K562 (cell line): ENCODE measurements around the gene GPN3. TPM values are rescaled to one million over a fixed set of nuclear protein-coding genes. Genes with fewer than 3 reads are reported as not detected.

Experiments used
- CC2D1A ChIP-seq: fragments of 450-650 bp; IDR thresholded peaks from 2 replicates; pipeline ENCODE4 v1.6.1; 2017; ENCODE audit warnings: mild to moderate bottlenecking
- CREB3L1 ChIP-seq: fragments of 450-650 bp; IDR thresholded peaks from 2 replicates; pipeline ENCODE4 v1.6.1; 2014; ENCODE audit warnings: low read depth, mild to moderate bottlenecking, moderate library complexity, borderline replicate concordance
- FOXM1 ChIP-seq, 2 experiments: fragments of 450-650 bp in 1 of 2; sonication (generic) in 1 of 2; formaldehyde crosslinking in 1 of 2; IDR thresholded peaks; 2 replicates each; pipeline versions ENCODE4 v1.6.1 to v1.9.0; 2017 to 2022; ENCODE audit warnings: low read depth in 2 of 2, mild to moderate bottlenecking in 2 of 2, missing genetic modification reagents in 1 of 2, moderate library complexity in 1 of 2
- GTF2A2 ChIP-seq: IDR thresholded peaks from 2 replicates; pipeline ENCODE4 v1.6.1; 2016; ENCODE audit warnings: mild to moderate bottlenecking, missing genetic modification characterization, missing compliant biosample characterization
- MTA3 ChIP-seq: fragments of 450-650 bp; formaldehyde crosslinking; IDR thresholded peaks from 2 replicates; pipeline ENCODE4 v1.6.1; 2017; ENCODE audit warnings: mild to moderate bottlenecking, borderline replicate concordance
- NCOA4 ChIP-seq: fragments of 450-650 bp; IDR thresholded peaks from 2 replicates; pipeline ENCODE4 v1.6.1; 2018; ENCODE audit warnings: mild to moderate bottlenecking; ENCODE audit not compliant: partially characterized antibody
- RHOXF2B ChIP-seq: fragments of 250-450 bp; sonication (Bioruptor Pico); conservative IDR thresholded peaks from 2 replicates; pipeline ENCODE4 v1.5.1; 2021
- SIX5 ChIP-seq, 2 experiments: IDR thresholded peaks; 2 replicates each; pipeline ENCODE4 v1.6.1; 2011; ENCODE audit warnings: low read length in 2 of 2, borderline replicate concordance in 1 of 2, low read depth in 1 of 2, mild to moderate bottlenecking in 1 of 2, moderate library complexity in 1 of 2; ENCODE audit not compliant: insufficient read depth in 1 of 2
- ZNF12 ChIP-seq: sonication (generic); formaldehyde crosslinking; IDR thresholded peaks from 2 replicates; pipeline ENCODE4 v1.4.0; 2020; ENCODE audit warnings: mild to moderate bottlenecking, missing genetic modification reagents
- ZNF124 ChIP-seq: sonication (generic); formaldehyde crosslinking; IDR thresholded peaks from 2 replicates; pipeline ENCODE4 v1.8.1; 2022; ENCODE audit warnings: missing genetic modification reagents
- polyA plus RNA-seq, 8 experiments: library from polyadenylated mRNA; depleted of rRNA in 4 of 8; stranded (reverse) in 5 of 8; unstranded in 3 of 8; fragments of >200 nt; fragmentation: Nextera tagmentation in 2 of 8; fragmentation: Illumina TruSeq in 1 of 8; extraction: Ambion mirVana in 2 of 8; extraction: Trizol in 1 of 8; gene quantifications; 2 replicates each; pipeline versions ENCODE4 v1.2.1 to v1.2.3, GENCODE V29; 2011 to 2014; ENCODE audit warnings: inconsistent platforms in 1 of 8, missing spikeins in 1 of 8
- total RNA-seq, 7 experiments: library from RNA; depleted of rRNA in 6 of 7; stranded (reverse); fragments of >200 nt in 6 of 7; fragmentation: Illumina TruSeq in 2 of 7; extraction: Trizol in 2 of 7; gene quantifications; 2 replicates each; pipeline versions ENCODE4 v1.2.1 to v1.2.3, GENCODE V29; 2011 to 2021; ENCODE audit warnings: low replicate concordance in 1 of 7
- TF ChIP-seq, protein P1 (sequence below): fragments of 450-650 bp; formaldehyde crosslinking; IDR thresholded peaks from 2 replicates; pipeline ENCODE4 v1.4.0; 2020; ENCODE audit warnings: mild to moderate bottlenecking, moderate library complexity
- TF ChIP-seq, protein P2 (sequence below), 2 experiments: fragments of 450-650 bp in 1 of 2; sonication (generic) in 1 of 2; formaldehyde crosslinking in 1 of 2; IDR thresholded peaks; 2 replicates each; pipeline versions ENCODE4 v1.7.1 to v1.9.0; 2016 to 2022; ENCODE audit warnings: inconsistent platforms in 1 of 2, mild to moderate bottlenecking in 1 of 2, missing genetic modification reagents in 1 of 2

GPN3 gene
- total and polyA plus RNA-seq, 9 of the 15 experiments (the other 6 are each of a cell fraction or from before 2014, with no cell fraction given), result 35.8 to 123 (median 64.2) TPM

- TF ChIP-seq, protein P1, sequence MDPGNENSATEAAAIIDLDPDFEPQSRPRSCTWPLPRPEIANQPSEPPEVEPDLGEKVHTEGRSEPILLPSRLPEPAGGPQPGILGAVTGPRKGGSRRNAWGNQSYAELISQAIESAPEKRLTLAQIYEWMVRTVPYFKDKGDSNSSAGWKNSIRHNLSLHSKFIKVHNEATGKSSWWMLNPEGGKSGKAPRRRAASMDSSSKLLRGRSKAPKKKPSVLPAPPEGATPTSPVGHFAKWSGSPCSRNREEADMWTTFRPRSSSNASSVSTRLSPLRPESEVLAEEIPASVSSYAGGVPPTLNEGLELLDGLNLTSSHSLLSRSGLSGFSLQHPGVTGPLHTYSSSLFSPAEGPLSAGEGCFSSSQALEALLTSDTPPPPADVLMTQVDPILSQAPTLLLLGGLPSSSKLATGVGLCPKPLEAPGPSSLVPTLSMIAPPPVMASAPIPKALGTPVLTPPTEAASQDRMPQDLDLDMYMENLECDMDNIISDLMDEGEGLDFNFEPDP (CRISPR knock-in tag), result no peak
- no peak for TF ChIP-seq ZNF124
- no peak for TF ChIP-seq SIX5 (IDR thresholded peaks at IDR 0.05; ENCODE audit: borderline replicate concordance in 1 of 2, insufficient read depth in 1 of 2, low read depth in 1 of 2, low read length in 2 of 2)
- no peak for TF ChIP-seq CREB3L1
- TF ChIP-seq MTA3, result no peak
- no peak for TF ChIP-seq RHOXF2B (CRISPR knock-in tag)
- no peak for TF ChIP-seq GTF2A2 (tag)
- no peak for TF ChIP-seq FOXM1 (IDR thresholded peaks at IDR 0.05; ENCODE audit: low read depth)
- TF ChIP-seq FOXM1 (CRISPR knock-in tag; IDR thresholded peaks at IDR 0.05; ENCODE audit: low read depth), result no peak
- TF ChIP-seq, protein P2, sequence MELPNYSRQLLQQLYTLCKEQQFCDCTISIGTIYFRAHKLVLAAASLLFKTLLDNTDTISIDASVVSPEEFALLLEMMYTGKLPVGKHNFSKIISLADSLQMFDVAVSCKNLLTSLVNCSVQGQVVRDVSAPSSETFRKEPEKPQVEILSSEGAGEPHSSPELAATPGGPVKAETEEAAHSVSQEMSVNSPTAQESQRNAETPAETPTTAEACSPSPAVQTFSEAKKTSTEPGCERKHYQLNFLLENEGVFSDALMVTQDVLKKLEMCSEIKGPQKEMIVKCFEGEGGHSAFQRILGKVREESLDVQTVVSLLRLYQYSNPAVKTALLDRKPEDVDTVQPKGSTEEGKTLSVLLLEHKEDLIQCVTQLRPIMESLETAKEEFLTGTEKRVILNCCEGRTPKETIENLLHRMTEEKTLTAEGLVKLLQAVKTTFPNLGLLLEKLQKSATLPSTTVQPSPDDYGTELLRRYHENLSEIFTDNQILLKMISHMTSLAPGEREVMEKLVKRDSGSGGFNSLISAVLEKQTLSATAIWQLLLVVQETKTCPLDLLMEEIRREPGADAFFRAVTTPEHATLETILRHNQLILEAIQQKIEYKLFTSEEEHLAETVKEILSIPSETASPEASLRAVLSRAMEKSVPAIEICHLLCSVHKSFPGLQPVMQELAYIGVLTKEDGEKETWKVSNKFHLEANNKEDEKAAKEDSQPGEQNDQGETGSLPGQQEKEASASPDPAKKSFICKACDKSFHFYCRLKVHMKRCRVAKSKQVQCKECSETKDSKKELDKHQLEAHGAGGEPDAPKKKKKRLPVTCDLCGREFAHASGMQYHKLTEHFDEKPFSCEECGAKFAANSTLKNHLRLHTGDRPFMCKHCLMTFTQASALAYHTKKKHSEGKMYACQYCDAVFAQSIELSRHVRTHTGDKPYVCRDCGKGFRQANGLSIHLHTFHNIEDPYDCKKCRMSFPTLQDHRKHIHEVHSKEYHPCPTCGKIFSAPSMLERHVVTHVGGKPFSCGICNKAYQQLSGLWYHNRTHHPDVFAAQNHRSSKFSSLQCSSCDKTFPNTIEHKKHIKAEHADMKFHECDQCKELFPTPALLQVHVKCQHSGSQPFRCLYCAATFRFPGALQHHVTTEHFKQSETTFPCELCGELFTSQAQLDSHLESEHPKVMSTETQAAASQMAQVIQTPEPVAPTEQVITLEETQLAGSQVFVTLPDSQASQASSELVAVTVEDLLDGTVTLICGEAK (IDR thresholded peaks at IDR 0.05), result no peak
- TF ChIP-seq, protein P2 (CRISPR knock-in tag; IDR thresholded peaks at IDR 0.05), result no peak
- no peak; the same call in 1 of the 2 replicates for TF ChIP-seq ZNF12 (CRISPR knock-in tag)
- no peak for TF ChIP-seq CC2D1A
- no peak for TF ChIP-seq NCOA4
Observed at GRCh38 chr12:110501399-110501751, 33.3 kb upstream of the GPN3 start (continued).
